IMR-90 (cell line): Measurements from ENCODE around the gene SIAH1. TPM values are rescaled to one million over a fixed set of nuclear protein-coding genes. Genes with fewer than 3 reads are reported as not detected.

Experiments
- ATAC-seq: fragments of 200-7000 bp; cut with Tn5 transposase; 2 replicates; pipeline ENCODE4 v1.9.1; 2020; ENCODE audit warnings: low read depth, mild to moderate bottlenecking, moderate library complexity
- BruUV-seq: library from RNA; stranded (reverse); fragments of 400-500 nt; replicated peaks from 2 replicates; lab custom pipeline; 2021; lab: Mats Ljungman, UMichigan
- CTCF ChIA-PET: fragments of 300-600 bp; formaldehyde crosslinking; extraction: SDS; loops from one replicate; lab custom pipeline; 2021; ENCODE audit warnings: antibody characterized with exemption; lab: Yijun Ruan, JAX
- POLR2A ChIA-PET: fragments of 300-600 bp; sonication (Branson Sonifier 250); formaldehyde crosslinking; loops from one replicate; lab custom pipeline; 2022; ENCODE audit warnings: antibody characterized with exemption; ENCODE audit not compliant: unreplicated experiment; lab: Charles Lee
- DNase-seq: peaks from one replicate; pipeline ENCODE4 v3.0.0; 2013
- H2AFZ ChIP-seq: replicated peaks from 2 replicates; pipeline ENCODE3; 2013; ENCODE audit warnings: low read length, mild to moderate bottlenecking; ENCODE audit not compliant: poor library complexity
- H2AK5ac ChIP-seq: 2 replicates; pipeline ENCODE4 v1.6.1; 2013; ENCODE audit warnings: low read depth, low read length, inconsistent platforms
- H2AK9ac ChIP-seq: replicated peaks from 2 replicates; pipeline ENCODE3; 2013; ENCODE audit warnings: mild to moderate bottlenecking, low read depth, low read length, moderate library complexity; ENCODE audit not compliant: poor library complexity
- H2BK120ac ChIP-seq: 2 replicates; pipeline ENCODE4 v1.6.1; 2013; ENCODE audit warnings: low read depth, low read length, inconsistent platforms
- H2BK15ac ChIP-seq: 3 replicates; pipeline ENCODE4 v1.6.1; 2013; ENCODE audit warnings: low read depth, low read length, inconsistent platforms
- H2BK20ac ChIP-seq: 2 replicates; pipeline ENCODE4 v1.6.1; 2013; ENCODE audit warnings: low read depth, mild to moderate bottlenecking, inconsistent platforms, low read length, moderate library complexity
- H2BK5ac ChIP-seq: 2 replicates; pipeline ENCODE4 v1.6.1; 2013; ENCODE audit warnings: mild to moderate bottlenecking, low read depth, low read length, inconsistent platforms; ENCODE audit not compliant: poor library complexity, severe bottlenecking
- H3K14ac ChIP-seq: replicated peaks from 2 replicates; pipeline ENCODE4 v1.6.1; 2013; ENCODE audit warnings: low read depth, low read length, inconsistent platforms
- H3K18ac ChIP-seq: 2 replicates; pipeline ENCODE4 v1.6.1; 2013; ENCODE audit warnings: low read depth, low read length, control low read depth
- H3K23ac ChIP-seq: 2 replicates; pipeline ENCODE4 v1.6.1; 2013; ENCODE audit warnings: low read depth, low read length, inconsistent platforms
- H3K27ac ChIP-seq: 2 replicates; pipeline ENCODE4 v1.5.1; 2013; ENCODE audit warnings: mild to moderate bottlenecking, control low read depth, low read length; ENCODE audit not compliant: insufficient read depth
- H3K27me3 ChIP-seq: 2 replicates; pipeline ENCODE4 v1.6.1; 2013; ENCODE audit warnings: low read length; ENCODE audit not compliant: control insufficient read depth, insufficient read depth
- H3K36me3 ChIP-seq: 2 replicates; pipeline ENCODE4 v1.6.1; 2013; ENCODE audit warnings: low read length, mixed read lengths; ENCODE audit not compliant: control insufficient read depth, insufficient read depth
- H3K4ac ChIP-seq: 2 replicates; pipeline ENCODE4 v1.6.1; 2013; ENCODE audit warnings: low read depth, low read length, inconsistent platforms
- H3K4me1 ChIP-seq: 2 replicates; pipeline ENCODE4 v1.6.1; 2013; ENCODE audit warnings: low read length, mixed read lengths; ENCODE audit not compliant: control insufficient read depth, insufficient read depth
- H3K4me2 ChIP-seq: 2 replicates; pipeline ENCODE4 v1.6.1; 2013; ENCODE audit warnings: low read depth, mild to moderate bottlenecking, control low read depth, low read length, moderate library complexity
- H3K4me3 ChIP-seq: 2 replicates; pipeline ENCODE4 v1.5.1; 2013; ENCODE audit warnings: low read depth, mild to moderate bottlenecking, control low read depth, low read length, moderate library complexity; ENCODE audit not compliant: insufficient read depth
- H3K56ac ChIP-seq: 2 replicates; pipeline ENCODE4 v1.6.1; 2013; ENCODE audit warnings: low read length, inconsistent platforms; ENCODE audit not compliant: insufficient read depth; ENCODE audit errors: extremely low read depth
- H3K79me1 ChIP-seq, 2 experiments: 2 replicates each; pipeline ENCODE4 v1.6.1; 2013; ENCODE audit warnings: low read length in 2 of 2, inconsistent platforms in 1 of 2, low read depth in 1 of 2
- H3K9ac ChIP-seq: 2 replicates; pipeline ENCODE4 v1.6.1; 2013; ENCODE audit warnings: low read depth, low read length, control low read depth
- H3K9me1 ChIP-seq: 2 replicates; pipeline ENCODE4 v1.6.1; 2013; ENCODE audit warnings: low read length, inconsistent platforms; ENCODE audit not compliant: insufficient read depth
- H3K9me3 ChIP-seq: 2 replicates; pipeline ENCODE4 v1.6.1; 2013; ENCODE audit warnings: low read length; ENCODE audit not compliant: control insufficient read depth, insufficient read depth
- H4K20me1 ChIP-seq: 2 replicates; pipeline ENCODE4 v1.6.1; 2013; ENCODE audit warnings: low read length, inconsistent platforms; ENCODE audit not compliant: insufficient read depth
- H4K5ac ChIP-seq: 2 replicates; pipeline ENCODE4 v1.6.1; 2013; ENCODE audit warnings: mild to moderate bottlenecking, low read depth, low read length, control low read depth
- H4K8ac ChIP-seq, 2 experiments: 2 replicates each; pipeline ENCODE4 v1.6.1; 2013; ENCODE audit warnings: low read depth in 2 of 2, low read length in 2 of 2, control low read depth in 1 of 2, inconsistent platforms in 1 of 2
- H4K91ac ChIP-seq: 2 replicates; pipeline ENCODE4 v1.6.1; 2013; ENCODE audit warnings: low read depth, low read length, inconsistent platforms; ENCODE audit not compliant: insufficient read depth
- BHLHE40 ChIP-seq: fragments of 150-350 bp; IDR thresholded peaks from 2 replicates; pipeline ENCODE4 v1.6.1; 2016; ENCODE audit warnings: mild to moderate bottlenecking, low read depth, low read length
- CEBPB ChIP-seq: IDR thresholded peaks from 2 replicates; pipeline ENCODE4 v1.6.1; 2012; ENCODE audit warnings: low read depth, low read length, improper control_type of control experiment
- CHD1 ChIP-seq: IDR thresholded peaks from 2 replicates; pipeline ENCODE4 v1.6.1; 2012; ENCODE audit warnings: low read depth, low read length, improper control_type of control experiment
- CTCF ChIP-seq: conservative IDR thresholded peaks from 2 replicates; pipeline ENCODE4 v1.5.1; 2012; ENCODE audit warnings: mild to moderate bottlenecking, low read depth, low read length, improper control_type of control experiment
- ELK1 ChIP-seq: fragments of 150-350 bp; IDR thresholded peaks from 2 replicates; pipeline ENCODE4 v1.6.1; 2016; ENCODE audit warnings: low read depth, mild to moderate bottlenecking, low read length, moderate library complexity, borderline replicate concordance
- MAZ ChIP-seq: IDR thresholded peaks from 2 replicates; pipeline ENCODE4 v1.6.1; 2012; ENCODE audit warnings: low read depth, mild to moderate bottlenecking, low read length, improper control_type of control experiment, moderate library complexity, borderline replicate concordance
- MXI1 ChIP-seq: IDR thresholded peaks from 2 replicates; pipeline ENCODE4 v1.6.1; 2012; ENCODE audit warnings: low read depth, mild to moderate bottlenecking, low read length, moderate library complexity, borderline replicate concordance
- NFE2L2 ChIP-seq: fragments of 150-350 bp; IDR thresholded peaks from 2 replicates; pipeline ENCODE4 v1.6.1; 2016; ENCODE audit warnings: low read depth, mild to moderate bottlenecking, low read length
- POLR2A ChIP-seq: IDR thresholded peaks from 2 replicates; pipeline ENCODE4 v1.6.1; 2012; ENCODE audit warnings: mild to moderate bottlenecking, low read depth, low read length
- RAD21 ChIP-seq: IDR thresholded peaks from 2 replicates; pipeline ENCODE4 v1.6.1; 2012; ENCODE audit warnings: low read length, improper control_type of control experiment
- RCOR1 ChIP-seq: IDR thresholded peaks from 2 replicates; pipeline ENCODE4 v1.6.1; 2012; ENCODE audit warnings: mild to moderate bottlenecking, low read length, improper control_type of control experiment; ENCODE audit not compliant: insufficient replicate concordance
- RFX5 ChIP-seq: IDR thresholded peaks from 2 replicates; pipeline ENCODE4 v1.8.0; 2012; ENCODE audit warnings: low read depth, mild to moderate bottlenecking, low read length, moderate library complexity
- SMC3 ChIP-seq: fragments of 150-350 bp; IDR thresholded peaks from 2 replicates; pipeline ENCODE4 v1.6.1; 2016; ENCODE audit warnings: low read depth, mild to moderate bottlenecking, antibody characterized with exemption, low read length, moderate library complexity
- USF2 ChIP-seq: fragments of 150-350 bp; IDR thresholded peaks from 2 replicates; pipeline ENCODE4 v1.6.1; 2017; ENCODE audit warnings: mild to moderate bottlenecking, antibody characterized with exemption, low read length, low read depth
- WGBS, 2 experiments: methylation state at CpG; one replicate each; pipeline versions ENCODE4 v1.1.5 to v1.1.7; 2013; ENCODE audit warnings: missing lambda C conversion rate in 2 of 2; ENCODE audit not compliant: insufficient read length in 1 of 2; ENCODE audit errors: extremely low coverage in 2 of 2; 5-methylcytosine and 5-hydroxymethylcytosine counted together
- dilution Hi-C: fragments of 300-500 bp; cut with HindIII; formaldehyde crosslinking; loops from one replicate; pipeline ENCODE4 v1.14.3; 2018; ENCODE audit warnings: low sequenced_read_pairs; ENCODE audit not compliant: unreplicated experiment
- in situ Hi-C: fragments of 300-500 bp; cut with MboI; formaldehyde crosslinking; loops from 3 replicates; pipeline ENCODE4 v1.14.3; 2019; ENCODE audit warnings: low sequenced_read_pairs, inconsistent platforms, mixed read lengths
- intact Hi-C: fragments of 100-400 bp; cut with micrococcal nuclease; formaldehyde crosslinking; loops from 2 replicates; pipeline ENCODE4 v1.10.0; 2022
- polyA plus RNA-seq, 3 experiments: library from polyadenylated mRNA; depleted of rRNA; stranded (reverse); fragments of >200 nt; gene quantifications; 2 replicates each; pipeline ENCODE4 v1.2.3, GENCODE V29; 2012; ENCODE audit warnings: low replicate concordance in 1 of 3
- total RNA-seq: library from RNA; depleted of rRNA; stranded (reverse); fragments of >200 nt; gene quantifications from 2 replicates; pipeline ENCODE4 v1.2.3, GENCODE V29; 2012

Gene SIAH1
- total and polyA plus RNA-seq, 2 of the 4 experiments (the other 2 are of a cell fraction), result 10.3 to 17.7 TPM

- 100% methylated on average over 3 of the region's 7 CpGs; no CpG with 5 or more reads in 1 of the 2 experiments for WGBS, 2 experiments
- Histone ChIP-seq H3K9ac (no peak overlapping the region), H2BK20ac (peak overlapping the region; percentile 61; the same call in 1 of the 2 replicates), H2BK120ac (peak overlapping the region; percentile 21; the same call in 1 of the 2 replicates), H3K4me1 (peaks cover 12% of the 10 kb centered on the region), H2AK5ac (no peak overlapping the region; the same call in 1 of the 2 replicates), H4K91ac (no peak overlapping the region), H2BK15ac (no peak overlapping the region), H4K8ac (peak overlapping the region in 1 of 2 experiments; percentile 1; a peak in 1 of 4 replicates), H3K23ac (no peak overlapping the region), H3K9me1 (peaks cover 7% of the 10 kb centered on the region; the same call in 1 of the 2 replicates), H3K56ac (no peak overlapping the region), H3K18ac (0 out of 2 replicates have a peak overlapping the region, but pooled peaks have one; percentile 30), H3K27me3 (no peaks in the 10 kb centered on the region), H4K5ac (no peak overlapping the region), H3K9me3 (no peaks in the 10 kb centered on the region), H3K27ac (0 out of 2 replicates have a peak overlapping the region, but pooled peaks have one; percentile 15), H2AK9ac (no peak overlapping the region), H2BK5ac (peak overlapping the region; percentile 9), H3K36me3 (no peaks in the 10 kb centered on the region), H2AFZ (peak overlapping the region; percentile 2), H3K4me2 (no peak overlapping the region), H3K4ac (peak overlapping the region; percentile 2), H4K20me1 (no peaks in the 10 kb centered on the region), H3K4me3 (no peak overlapping the region), H3K14ac (peak overlapping the region; percentile 4; the same call in 1 of the 2 replicates), H3K79me1 (no peaks in the 10 kb centered on the region)
- in situ Hi-C loops, result no loop called here
- TF ChIP-seq SMC3 (no peak), MXI1 (no peak), BHLHE40 (no peak), MAZ (no peak), RFX5 (no peak), RAD21 (no peak), NFE2L2 (no peak), ELK1 (no peak), POLR2A (no peak), RCOR1 (no peak), USF2 (no peak), CHD1 (no peak), CEBPB (no peak), CTCF (no peak)
- POLR2A ChIA-PET, result interaction anchor here (0.7 kb wide), 1 partner anchor 23 kb away, joined by 4 read pairs; the partner anchor contains the start of gene SIAH1
- no peak for ATAC-seq
- BruUV-seq, result no TSS peak
- CTCF ChIA-PET, result no interaction called here
- dilution Hi-C loops, result no loop called here
- intact Hi-C loops, result loop anchor here (2.0 kb wide), 1 partner anchor 36 kb away; no protein-coding TSS in a partner anchor
- peak; percentile 67 for DNase-seq
Measured at GRCh38 chr16:48408688-48409087, 23.5 kb upstream of the SIAH1 start.
